ENCODE results near the gene OLIG3. TPM values are rescaled to one million over a fixed set of nuclear protein-coding genes. Genes with fewer than 3 reads are reported as not detected.

Gene OLIG3
- total RNA-seq, 1 donor, result not detected

DNA sequence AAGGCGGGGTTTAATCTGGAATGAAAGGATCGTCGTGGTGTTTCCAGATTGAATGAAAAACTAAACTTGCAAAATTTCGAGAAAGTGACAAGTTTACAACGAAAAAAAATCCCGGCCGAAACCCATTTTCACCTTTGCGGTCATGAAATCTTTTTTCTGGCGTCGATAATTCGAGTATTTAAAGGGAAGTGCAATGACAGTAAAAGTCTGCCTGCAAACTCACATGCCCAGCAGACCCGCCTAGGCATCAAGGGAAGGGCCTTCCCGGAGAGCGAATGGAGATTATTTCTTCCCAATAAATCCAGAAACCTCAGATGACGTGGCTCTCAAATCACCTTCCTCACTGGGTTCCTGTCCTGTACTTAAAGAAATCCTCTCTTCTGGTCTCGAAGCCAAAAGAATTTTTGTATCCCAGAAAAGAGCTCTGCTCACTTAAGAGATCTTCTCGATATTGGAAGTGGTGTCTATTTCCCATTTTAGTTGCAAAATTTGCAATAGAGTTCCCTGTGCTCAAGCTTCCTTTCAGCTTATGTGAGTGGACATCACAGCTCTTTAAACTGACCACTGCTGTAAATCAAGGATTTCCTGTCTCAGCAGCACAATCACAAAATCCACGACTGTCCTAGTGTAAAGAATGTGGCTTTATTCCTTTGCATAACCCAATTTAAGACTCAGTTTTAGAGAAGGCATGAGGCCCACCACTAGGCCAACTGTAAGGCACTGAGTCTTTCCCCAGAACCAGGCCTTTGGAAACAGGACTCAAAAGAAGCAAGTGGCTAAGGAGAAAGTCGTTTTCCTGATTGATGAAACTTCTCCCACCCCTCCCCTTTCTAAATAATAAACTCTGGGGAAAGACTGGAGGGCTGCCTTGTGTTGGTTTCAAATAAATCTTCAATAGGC, 3.9 kb downstream of the OLIG3 start:
- Histone ChIP-seq H3K27ac (ENCODE audit: low read depth, low read length) (no peak overlapping the region), H3K36me3 (ENCODE audit: insufficient read depth, low read length) (no peaks in the 10 kb centered on the region), H3K4me3 (ENCODE audit: insufficient read depth, low read length) (no peak overlapping the region), H3K27me3 (ENCODE audit: insufficient read depth, low read length) (peaks cover 99% of the 10 kb centered on the region), H4K20me1 (ENCODE audit: insufficient read depth, low read length) (no peaks in the 10 kb centered on the region), H3K4me1 (ENCODE audit: insufficient read depth, low read length) (no peaks in the 10 kb centered on the region), H2AFZ (ENCODE audit: low read length) (no peak overlapping the region), H3K9me3 (ENCODE audit: low read depth, low read length) (no peaks in the 10 kb centered on the region), H3K79me2 (ENCODE audit: insufficient read depth, low read length) (no peaks in the 10 kb centered on the region), H3K4me2 (ENCODE audit: insufficient read depth, low read length) (no peak overlapping the region)
- TF ChIP-seq, protein P1, sequence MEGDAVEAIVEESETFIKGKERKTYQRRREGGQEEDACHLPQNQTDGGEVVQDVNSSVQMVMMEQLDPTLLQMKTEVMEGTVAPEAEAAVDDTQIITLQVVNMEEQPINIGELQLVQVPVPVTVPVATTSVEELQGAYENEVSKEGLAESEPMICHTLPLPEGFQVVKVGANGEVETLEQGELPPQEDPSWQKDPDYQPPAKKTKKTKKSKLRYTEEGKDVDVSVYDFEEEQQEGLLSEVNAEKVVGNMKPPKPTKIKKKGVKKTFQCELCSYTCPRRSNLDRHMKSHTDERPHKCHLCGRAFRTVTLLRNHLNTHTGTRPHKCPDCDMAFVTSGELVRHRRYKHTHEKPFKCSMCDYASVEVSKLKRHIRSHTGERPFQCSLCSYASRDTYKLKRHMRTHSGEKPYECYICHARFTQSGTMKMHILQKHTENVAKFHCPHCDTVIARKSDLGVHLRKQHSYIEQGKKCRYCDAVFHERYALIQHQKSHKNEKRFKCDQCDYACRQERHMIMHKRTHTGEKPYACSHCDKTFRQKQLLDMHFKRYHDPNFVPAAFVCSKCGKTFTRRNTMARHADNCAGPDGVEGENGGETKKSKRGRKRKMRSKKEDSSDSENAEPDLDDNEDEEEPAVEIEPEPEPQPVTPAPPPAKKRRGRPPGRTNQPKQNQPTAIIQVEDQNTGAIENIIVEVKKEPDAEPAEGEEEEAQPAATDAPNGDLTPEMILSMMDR (IDR thresholded peaks at IDR 0.05; ENCODE audit: extremely low read depth, low read depth, low read length), result no peak
- DNase-seq (ENCODE audit: insufficient read length, low spot score, missing footprints), result no peak

DNA sequence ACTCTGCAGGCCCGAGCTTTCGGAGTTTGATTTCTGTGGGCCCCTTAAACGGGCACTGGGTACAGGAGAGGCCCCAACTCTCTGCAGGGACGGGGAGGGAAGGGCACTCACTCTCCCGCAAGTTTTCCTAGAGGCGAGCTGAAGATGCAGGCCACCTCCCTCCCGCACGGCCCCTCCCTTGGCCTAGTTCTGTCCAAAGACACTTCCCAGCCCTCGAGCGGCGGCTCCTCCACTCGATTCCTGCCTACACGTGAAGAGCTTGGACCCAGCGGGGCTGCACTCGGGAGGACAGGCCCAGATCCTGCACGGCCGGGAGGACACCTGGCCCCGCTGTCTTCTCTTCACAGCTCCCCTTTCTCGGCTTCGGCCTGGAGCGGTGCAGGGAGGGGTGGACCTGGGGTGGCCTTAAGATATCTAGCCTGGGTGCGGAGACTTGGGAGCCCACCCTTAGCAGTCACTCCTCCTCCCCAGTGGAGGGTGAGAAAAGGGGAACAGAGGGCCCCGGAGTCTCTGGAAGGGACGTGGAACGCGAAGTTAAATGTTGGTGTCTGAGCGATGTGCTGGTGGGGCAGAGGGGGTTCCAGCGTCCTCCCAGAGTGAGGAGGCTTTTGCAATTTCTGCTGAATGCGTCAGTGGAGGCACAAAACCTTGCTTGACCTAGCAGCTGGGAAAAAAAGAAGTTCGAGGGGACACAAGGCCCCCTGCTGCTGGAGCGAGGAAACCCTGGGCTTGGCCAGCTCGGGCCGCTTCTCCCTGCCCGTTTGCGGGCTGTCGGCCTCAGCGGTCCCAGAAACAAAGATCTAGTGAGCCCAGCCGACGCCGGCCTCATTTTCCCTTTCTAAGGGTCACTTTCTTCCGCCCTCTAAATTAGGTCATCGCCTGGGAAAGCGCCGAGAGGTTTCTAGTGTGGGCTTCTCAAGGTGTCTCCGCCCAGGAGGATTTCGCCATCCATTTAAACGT, 4.9 kb downstream of the OLIG3 start:
- H3K79me2 ChIP-seq (ENCODE audit: insufficient read depth, low read length), result no peaks in the 10 kb centered on the region
- H3K4me3 ChIP-seq (ENCODE audit: insufficient read depth, low read length), result no peak overlapping the region
- H3K9me3 ChIP-seq (ENCODE audit: low read depth, low read length), result no peaks in the 10 kb centered on the region
- DNase-seq (ENCODE audit: insufficient read length, low spot score, missing footprints), result no peak
- H4K20me1 ChIP-seq (ENCODE audit: insufficient read depth, low read length), result no peaks in the 10 kb centered on the region
- no peaks in the 10 kb centered on the region for H3K36me3 ChIP-seq (ENCODE audit: insufficient read depth, low read length)
- no peak overlapping the region for H2AFZ ChIP-seq (ENCODE audit: low read length)
- peaks cover 94% of the 10 kb centered on the region for H3K27me3 ChIP-seq (ENCODE audit: insufficient read depth, low read length)
- no peak overlapping the region for H3K27ac ChIP-seq (ENCODE audit: low read depth, low read length)
- TF ChIP-seq, protein P1 (IDR thresholded peaks at IDR 0.05; ENCODE audit: extremely low read depth, low read depth, low read length), result no peak
- H3K4me1 ChIP-seq (ENCODE audit: insufficient read depth, low read length), result no peaks in the 10 kb centered on the region
- no peak overlapping the region for H3K4me2 ChIP-seq (ENCODE audit: insufficient read depth, low read length)

DNA sequence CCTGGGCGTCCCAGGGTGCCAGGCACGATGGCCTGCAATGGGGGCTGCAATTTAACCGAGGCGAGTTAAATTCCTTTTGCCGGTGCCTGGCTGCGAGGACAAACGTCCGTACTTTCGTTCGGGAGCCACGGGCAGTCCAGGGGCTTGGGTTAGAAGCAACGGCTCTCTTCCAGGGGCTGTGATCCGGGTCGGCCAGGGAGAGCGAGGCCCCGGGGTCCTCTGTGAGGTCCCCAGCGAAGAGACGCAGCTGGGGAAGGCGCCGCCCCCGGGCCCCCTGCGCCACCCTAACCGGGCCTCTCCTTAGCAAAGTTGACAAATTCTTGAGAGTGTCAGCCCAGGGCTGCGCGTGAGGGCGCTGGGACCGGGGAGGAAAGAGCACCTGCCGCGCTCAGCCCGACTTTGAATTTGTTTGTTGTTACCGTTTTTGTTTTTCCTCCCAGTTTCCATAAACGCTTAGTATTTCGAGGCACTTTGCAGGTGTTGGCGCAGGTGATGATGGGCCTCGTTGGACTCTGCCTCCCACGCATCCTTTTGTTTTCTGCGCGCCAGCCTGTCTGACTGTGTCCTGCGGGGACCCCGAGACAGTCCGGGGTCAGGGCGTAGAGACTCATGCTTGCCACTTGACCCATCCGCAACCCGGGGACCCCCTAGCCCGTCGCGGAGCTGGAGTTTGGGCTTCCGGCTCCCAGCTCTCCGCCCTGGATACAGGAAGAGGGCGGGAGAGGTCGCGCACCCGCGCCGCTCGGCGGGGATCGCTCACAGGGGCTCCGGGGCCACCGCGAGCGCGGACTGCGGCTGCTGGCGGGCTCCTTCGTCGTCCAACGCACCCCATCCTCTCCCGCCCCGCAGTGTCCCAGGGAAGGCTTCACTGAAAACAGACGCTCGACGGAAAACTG, 5.8 kb downstream of the OLIG3 start:
- H4K20me1 ChIP-seq (ENCODE audit: insufficient read depth, low read length), result no peaks in the 10 kb centered on the region

More for the DNA sequence above, 5.8 kb downstream of the OLIG3 start:
- Histone ChIP-seq H3K27ac (ENCODE audit: low read depth, low read length) (no peak overlapping the region), H2AFZ (ENCODE audit: low read length) (no peak overlapping the region), H3K4me3 (ENCODE audit: insufficient read depth, low read length) (no peak overlapping the region), H3K27me3 (ENCODE audit: insufficient read depth, low read length) (peaks cover 85% of the 10 kb centered on the region), H3K9me3 (ENCODE audit: low read depth, low read length) (no peaks in the 10 kb centered on the region), H3K79me2 (ENCODE audit: insufficient read depth, low read length) (no peaks in the 10 kb centered on the region), H3K4me2 (ENCODE audit: insufficient read depth, low read length) (no peak overlapping the region), H3K36me3 (ENCODE audit: insufficient read depth, low read length) (no peaks in the 10 kb centered on the region), H3K4me1 (ENCODE audit: insufficient read depth, low read length) (no peaks in the 10 kb centered on the region)
- DNase-seq (ENCODE audit: insufficient read length, low spot score, missing footprints), result no peak
- TF ChIP-seq, protein P1 (IDR thresholded peaks at IDR 0.05; ENCODE audit: extremely low read depth, low read depth, low read length), result no peak

Data from osteoblast (primary cell).